Body of pancreas (tissue), 4 donors: ENCODE data around the gene NES. TPM values are rescaled to one million over a fixed set of nuclear protein-coding genes. Genes with fewer than 3 reads are reported as not detected.

Experiments
- ATAC-seq: fragments of 150-250 bp; one replicate; pipeline ENCODE4 v1.9.1; 2016
- DNase-seq, 4 donors: peaks; one replicate each; pipeline ENCODE4 v3.0.0-alpha.2; 2019
- H3K27ac ChIP-seq, 4 donors: fragments of 200-600 bp; sonication (generic); 1 replicate in 3 of 4; 2 replicates in 1 of 4; pipeline versions ENCODE4 v1.5.1 to v1.6.1; 2016 to 2019; ENCODE audit warnings: mild to moderate bottlenecking in 1 of 4, mixed read lengths in 1 of 4, moderate library complexity in 1 of 4
- H3K27me3 ChIP-seq, 2 donors: fragments of 200-600 bp; sonication (generic); one replicate each; pipeline ENCODE4 v1.6.0; 2016; ENCODE audit warnings: mild to moderate bottlenecking in 1 of 2
- H3K36me3 ChIP-seq, 2 donors: fragments of 200-600 bp; sonication (generic); replicated peaks in 1 of 2; 2 replicates each; pipeline ENCODE4 v1.5.1; 2016; ENCODE audit warnings: low read depth in 2 of 2; ENCODE audit not compliant: insufficient read depth in 1 of 2
- H3K4me1 ChIP-seq: fragments of 200-600 bp; sonication (generic); one replicate; pipeline ENCODE4 v1.6.0; 2016
- H3K4me3 ChIP-seq, 2 donors: fragments of 200-600 bp; sonication (generic); 1 replicate in 1 of 2; 2 replicates in 1 of 2; pipeline ENCODE4 v1.5.1; 2016 to 2019
- H3K9me3 ChIP-seq, 3 donors: fragments of 200-600 bp; sonication (generic); 1 replicate in 2 of 3; 2 replicates in 1 of 3; pipeline ENCODE4 v1.5.1; 2016
- CTCF ChIP-seq, 7 experiments: fragments of 450-650 bp in 4 of 7; fragments of 200-600 bp in 3 of 7; sonication (generic) in 3 of 7; IDR thresholded peaks; one replicate each; pipeline ENCODE4 v1.5.1; 2016 to 2019; ENCODE audit warnings: antibody characterized with exemption in 7 of 7
- POLR2A ChIP-seq, 3 donors: fragments of 450-650 bp; IDR thresholded peaks; one replicate each; pipeline ENCODE4 v1.6.1; 2016; ENCODE audit warnings: antibody characterized with exemption in 3 of 3, mild to moderate bottlenecking in 2 of 3
- WGBS, 2 donors: methylation state at CpG; one replicate each; pipeline ENCODE4 v1.1.5; 2017; 5-methylcytosine and 5-hydroxymethylcytosine counted together
- intact Hi-C: fragments of 100-400 bp; cut with DNase I; formaldehyde crosslinking; loops from one replicate; pipeline ENCODE4 v1.15.1; 2023
- total RNA-seq, 2 donors: library from RNA; depleted of rRNA; stranded (reverse); fragments of >200 nt; gene quantifications; one replicate each; pipeline ENCODE4 v1.1.0, GENCODE V29; 2016

NES gene
- total RNA-seq, 2 donors from 2014 or later, result 4.2 to 12.2 TPM

GRCh38 chr1:156700736-156701531 is 23.7 kb upstream of the NES start:
- peaks cover 23% of the 10 kb centered on the region for H3K4me1 ChIP-seq
- no peaks in the 10 kb centered on the region for H3K36me3 ChIP-seq
- peaks cover 0 to 6% of the 10 kb centered on the region in 2 donors for H3K27me3 ChIP-seq
- H3K9me3 ChIP-seq, result no peaks in the 10 kb centered on the region
- no peak for ATAC-seq
- DNase-seq, result no peak
- H3K4me3 ChIP-seq, result no peak overlapping the region
- intact Hi-C loops, result no loop called here
- TF ChIP-seq CTCF (IDR thresholded peaks at IDR 0.05) (no peak), POLR2A (IDR thresholded peaks at IDR 0.05) (no peak)
- no peak overlapping the region for H3K27ac ChIP-seq
- 80 to 83% methylated on average over 8 of the region's 8 CpGs for WGBS, 2 donors

GRCh38 chr1:156698995-156699394 is 21.8 kb upstream of the NES start:
- 71 to 73% methylated on average over 1 of the region's 1 CpG for WGBS, 2 donors
- Histone ChIP-seq H3K27ac (no peak overlapping the region), H3K4me1 (peaks cover 5% of the 10 kb centered on the region), H3K9me3 (no peaks in the 10 kb centered on the region), H3K36me3 (no peaks in the 10 kb centered on the region), H3K4me3 (no peak overlapping the region), H3K27me3 (peaks cover 0 to 6% of the 10 kb centered on the region in 2 donors)
- intact Hi-C loops, result loop anchor here (10.0 kb wide), 1 partner anchor 186 kb away; no protein-coding TSS in a partner anchor
- TF ChIP-seq CTCF (IDR thresholded peaks at IDR 0.05) (no peak), POLR2A (IDR thresholded peaks at IDR 0.05) (no peak)
- DNase-seq, result no peak
- ATAC-seq, result no peak

- no peak for DNase-seq
- intact Hi-C loops, result loop anchor here (10.0 kb wide), 1 partner anchor 187 kb away; no protein-coding TSS in a partner anchor
- Histone ChIP-seq H3K27me3 (no peaks in the 10 kb centered on the region), H3K9me3 (no peaks in the 10 kb centered on the region), H3K4me3 (no peak overlapping the region), H3K36me3 (no peaks in the 10 kb centered on the region), H3K27ac (no peak overlapping the region), H3K4me1 (peaks cover 11% of the 10 kb centered on the region)
- ATAC-seq, result no peak
- WGBS, 2 donors, result 72% methylated on average over 8 of the region's 8 CpGs
- TF ChIP-seq CTCF (IDR thresholded peaks at IDR 0.05), result no peak
- TF ChIP-seq POLR2A (IDR thresholded peaks at IDR 0.05), result no peak
Observed at GRCh38 chr1:156697481-156697880, 20.3 kb upstream of the NES start.

GRCh38 chr1:156696755-156697154 is 19.5 kb upstream of the NES start:
- H3K27me3 ChIP-seq, result no peaks in the 10 kb centered on the region
- TF ChIP-seq CTCF (IDR thresholded peaks at IDR 0.05) (no peak), POLR2A (IDR thresholded peaks at IDR 0.05) (no peak)
- WGBS, 2 donors, result 86 to 87% methylated on average over 8 of the region's 8 CpGs
- no peak for DNase-seq
- H3K36me3 ChIP-seq, result no peaks in the 10 kb centered on the region
- intact Hi-C loops, result loop anchor here (10.0 kb wide), 1 partner anchor 188 kb away; no protein-coding TSS in a partner anchor
- H3K4me3 ChIP-seq, result no peak overlapping the region
- ATAC-seq, result no peak
- no peak overlapping the region for H3K27ac ChIP-seq
- no peaks in the 10 kb centered on the region for H3K9me3 ChIP-seq
- peaks cover 18% of the 10 kb centered on the region for H3K4me1 ChIP-seq

GRCh38 chr1:156694690-156694962 is 17.4 kb upstream of the NES start:
- no peaks in the 10 kb centered on the region for H3K27me3 ChIP-seq

More at GRCh38 chr1:156694690-156694962, 17.4 kb upstream of the NES start:
- DNase-seq, result no peak
- 89 to 95% methylated on average over 5 of the region's 5 CpGs for WGBS, 2 donors
- TF ChIP-seq CTCF (IDR thresholded peaks at IDR 0.05), result no peak
- TF ChIP-seq POLR2A (IDR thresholded peaks at IDR 0.05), result no peak
- H3K27ac ChIP-seq, result no peak overlapping the region
- no peak overlapping the region for H3K4me3 ChIP-seq
- H3K9me3 ChIP-seq, result no peaks in the 10 kb centered on the region
- ATAC-seq, result no peak
- H3K4me1 ChIP-seq, result peaks cover 25% of the 10 kb centered on the region
- H3K36me3 ChIP-seq, result no peaks in the 10 kb centered on the region
- intact Hi-C loops, result loop anchor here (10.0 kb wide), 1 partner anchor 190 kb away; no protein-coding TSS in a partner anchor
